ENCODE measurements around the gene ANKRD13A.

DNA sequence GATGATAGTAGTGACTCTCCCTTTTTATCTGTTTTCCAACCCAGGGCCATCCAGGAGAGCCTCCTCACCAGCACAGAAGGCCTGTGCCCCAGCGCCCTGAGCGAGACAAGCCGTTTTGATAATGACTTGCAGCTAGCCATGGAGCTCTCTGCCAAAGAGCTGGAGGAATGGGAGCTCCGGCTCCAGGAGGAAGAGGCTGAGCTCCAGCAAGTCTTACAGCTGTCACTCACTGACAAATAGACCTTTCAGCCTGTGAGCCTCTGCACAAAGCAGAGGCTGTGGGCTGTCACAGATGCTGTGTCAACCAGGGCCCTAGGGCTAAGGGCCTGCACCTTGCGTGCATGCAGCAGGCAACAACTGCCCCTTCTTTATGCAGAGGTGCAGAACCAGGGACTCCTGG lies 38.1 kb downstream of the ANKRD13A start:
- no peak for TF ChIP-seq EZH2 (IDR thresholded peaks at IDR 0.05; ENCODE audit: low read depth, low read length, severe bottlenecking)
- no peak for TF ChIP-seq POLR2AphosphoS5 (IDR thresholded peaks at IDR 0.05; ENCODE audit: low read depth, low read length)
- TF ChIP-seq EP300 (IDR thresholded peaks at IDR 0.05; ENCODE audit: borderline replicate concordance in 1 of 2, low read depth in 2 of 2, low read length in 2 of 2): no peak
- no peak for TF ChIP-seq POLR2A (IDR thresholded peaks at IDR 0.05; ENCODE audit: control extremely low read depth in 1 of 2, low read depth in 2 of 2, low read length in 2 of 2)
- no peak for TF ChIP-seq EGR1 (IDR thresholded peaks at IDR 0.05; ENCODE audit: borderline replicate concordance, low read depth, low read length)
- TF ChIP-seq, protein P1, sequence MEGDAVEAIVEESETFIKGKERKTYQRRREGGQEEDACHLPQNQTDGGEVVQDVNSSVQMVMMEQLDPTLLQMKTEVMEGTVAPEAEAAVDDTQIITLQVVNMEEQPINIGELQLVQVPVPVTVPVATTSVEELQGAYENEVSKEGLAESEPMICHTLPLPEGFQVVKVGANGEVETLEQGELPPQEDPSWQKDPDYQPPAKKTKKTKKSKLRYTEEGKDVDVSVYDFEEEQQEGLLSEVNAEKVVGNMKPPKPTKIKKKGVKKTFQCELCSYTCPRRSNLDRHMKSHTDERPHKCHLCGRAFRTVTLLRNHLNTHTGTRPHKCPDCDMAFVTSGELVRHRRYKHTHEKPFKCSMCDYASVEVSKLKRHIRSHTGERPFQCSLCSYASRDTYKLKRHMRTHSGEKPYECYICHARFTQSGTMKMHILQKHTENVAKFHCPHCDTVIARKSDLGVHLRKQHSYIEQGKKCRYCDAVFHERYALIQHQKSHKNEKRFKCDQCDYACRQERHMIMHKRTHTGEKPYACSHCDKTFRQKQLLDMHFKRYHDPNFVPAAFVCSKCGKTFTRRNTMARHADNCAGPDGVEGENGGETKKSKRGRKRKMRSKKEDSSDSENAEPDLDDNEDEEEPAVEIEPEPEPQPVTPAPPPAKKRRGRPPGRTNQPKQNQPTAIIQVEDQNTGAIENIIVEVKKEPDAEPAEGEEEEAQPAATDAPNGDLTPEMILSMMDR (IDR thresholded peaks at IDR 0.05; ENCODE audit: control extremely low read depth in 1 of 3, insufficient read depth in 1 of 3, low read depth in 1 of 3, low read length in 3 of 3): no peak
- TF ChIP-seq JUN (IDR thresholded peaks at IDR 0.05; ENCODE audit: low read depth, low read length): no peak
- TF ChIP-seq NRF1 (IDR thresholded peaks at IDR 0.05; ENCODE audit: low read depth, low read length): no peak
- no peak for TF ChIP-seq CHD2 (IDR thresholded peaks at IDR 0.05; ENCODE audit: low read length)
- TF ChIP-seq SP2 (IDR thresholded peaks at IDR 0.05; ENCODE audit: low read length): no peak
- TF ChIP-seq, protein P2, sequence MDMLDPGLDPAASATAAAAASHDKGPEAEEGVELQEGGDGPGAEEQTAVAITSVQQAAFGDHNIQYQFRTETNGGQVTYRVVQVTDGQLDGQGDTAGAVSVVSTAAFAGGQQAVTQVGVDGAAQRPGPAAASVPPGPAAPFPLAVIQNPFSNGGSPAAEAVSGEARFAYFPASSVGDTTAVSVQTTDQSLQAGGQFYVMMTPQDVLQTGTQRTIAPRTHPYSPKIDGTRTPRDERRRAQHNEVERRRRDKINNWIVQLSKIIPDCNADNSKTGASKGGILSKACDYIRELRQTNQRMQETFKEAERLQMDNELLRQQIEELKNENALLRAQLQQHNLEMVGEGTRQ (IDR thresholded peaks at IDR 0.05; ENCODE audit: low read length): no peak
- no peak for TF ChIP-seq FOSL1 (IDR thresholded peaks at IDR 0.05; ENCODE audit: insufficient read depth, low read depth, low read length)
- TF ChIP-seq RAD21 (IDR thresholded peaks at IDR 0.05 in 1 of 2, conservative IDR thresholded peaks at IDR 0.05 in 1 of 2; ENCODE audit: low read depth in 2 of 2, low read length in 2 of 2): no peak

All from H1 (cell line).